HepG2 (cell line): ENCODE data around the gene OR4E2. TPM values are rescaled to one million over a fixed set of nuclear protein-coding genes. Genes with fewer than 3 reads are reported as not detected.

ENCODE experiments used
- ATAC-seq: fragments of 200-7000 bp; cut with Tn5 transposase; 3 replicates; pipeline ENCODE4 v1.9.1; 2020; ENCODE audit warnings: mild to moderate bottlenecking, moderate library complexity
- BruUV-seq: library from RNA; stranded (reverse); fragments of 400-500 nt; replicated peaks from 2 replicates; lab custom pipeline; 2021; lab: Mats Ljungman, UMichigan
- CTCF ChIA-PET: fragments of 300-600 bp; formaldehyde crosslinking; extraction: SDS; loops from one replicate; lab custom pipeline; 2021; ENCODE audit warnings: low total read pairs, inconsistent platforms, low intra/inter-chr PET ratio; lab: Yijun Ruan, JAX
- POLR2A ChIA-PET: fragments of 350-600 bp; sonication (Branson Sonifier 250); formaldehyde crosslinking; loops from one replicate; lab custom pipeline; 2020; ENCODE audit warnings: antibody characterized with exemption, inconsistent platforms; lab: Yijun Ruan, JAX
- DNase-seq: peaks from one replicate; pipeline ENCODE4 v3.0.0-alpha.2; 2015; ENCODE audit warnings: low spot score
- FAIRE-seq: peaks from 3 replicates; lab custom pipeline; 2011; peaks lifted over from hg19 to GRCh38; lab: Jason Lieb, UNC
- H2AFZ ChIP-seq: one replicate; pipeline ENCODE4 v1.6.1; 2011; ENCODE audit warnings: low read length, inconsistent platforms
- H3K27ac ChIP-seq: fragments of 300-600 bp; 3 replicates; pipeline ENCODE4 v1.8.0; 2011; ENCODE audit warnings: mixed run types, mild to moderate bottlenecking, mixed read lengths, low read length, inconsistent platforms; ENCODE audit not compliant: insufficient read depth; ENCODE audit errors: extremely low read length
- H3K27me3 ChIP-seq, 2 experiments: fragments of 200-600 bp in 1 of 2; 2 replicates in 1 of 2; 3 replicates in 1 of 2; pipeline versions ENCODE4 v1.6.0 to v1.8.0; 2011; ENCODE audit warnings: low read length in 2 of 2, mild to moderate bottlenecking in 2 of 2, moderate library complexity in 2 of 2, inconsistent platforms in 1 of 2; ENCODE audit not compliant: insufficient read depth in 2 of 2, control insufficient read depth in 1 of 2
- H3K36me3 ChIP-seq, 2 experiments: fragments of 200-600 bp in 1 of 2; replicated peaks in 1 of 2; 2 replicates in 1 of 2; 3 replicates in 1 of 2; pipeline versions ENCODE4 v1.5.1 to v1.8.0; 2011; ENCODE audit warnings: low read length in 2 of 2, inconsistent platforms in 1 of 2; ENCODE audit not compliant: insufficient read depth in 2 of 2, control insufficient read depth in 1 of 2
- H3K4me1 ChIP-seq: 2 replicates; pipeline ENCODE4 v1.5.1; 2012; ENCODE audit warnings: low read length, inconsistent platforms; ENCODE audit not compliant: insufficient read depth
- H3K4me2 ChIP-seq: 2 replicates; pipeline ENCODE4 v1.6.0; 2011; ENCODE audit warnings: low read depth, low read length, inconsistent platforms
- H3K4me3 ChIP-seq, 3 experiments: fragments of 200-600 bp in 1 of 3; sonication (generic), shearing (Covaris generic) in 1 of 3; replicated peaks in 1 of 3; 2 replicates each; pipeline ENCODE4 v1.5.1; 2011 to 2016; ENCODE audit warnings: low read length in 3 of 3, inconsistent platforms in 2 of 3, low read depth in 2 of 3, mild to moderate bottlenecking in 2 of 3, control low read depth in 1 of 3, mixed read lengths in 1 of 3; ENCODE audit not compliant: insufficient read depth in 1 of 3
- H3K79me2 ChIP-seq: one replicate; pipeline ENCODE4 v1.6.1; 2011; ENCODE audit warnings: low read length, inconsistent platforms; ENCODE audit not compliant: insufficient read depth
- H3K9ac ChIP-seq: 2 replicates; pipeline ENCODE4 v1.6.0; 2011; ENCODE audit warnings: mild to moderate bottlenecking, low read depth, low read length, inconsistent platforms; ENCODE audit not compliant: insufficient read depth
- H3K9me3 ChIP-seq: 2 replicates; pipeline ENCODE4 v1.5.1; 2012; ENCODE audit warnings: mild to moderate bottlenecking, low read length
- H4K20me1 ChIP-seq: 2 replicates; pipeline ENCODE4 v1.6.0; 2011; ENCODE audit warnings: inconsistent platforms, mild to moderate bottlenecking, low read length, moderate library complexity; ENCODE audit not compliant: insufficient read depth
- DZIP1 ChIP-seq: sonication (generic); formaldehyde crosslinking; IDR thresholded peaks from 2 replicates; pipeline ENCODE4 v1.5.0; 2020; ENCODE audit warnings: mild to moderate bottlenecking, missing genetic modification reagents
- KDM5A ChIP-seq: fragments of 200-600 bp; sonication (generic); IDR thresholded peaks from 2 replicates; pipeline ENCODE4 v1.7.0; 2018; ENCODE audit warnings: antibody characterized with exemption, mild to moderate bottlenecking, low read length, borderline replicate concordance
- MNT ChIP-seq: fragments of 450-650 bp; IDR thresholded peaks from 2 replicates; pipeline ENCODE4 v1.6.1; 2016
- NFE2L1 ChIP-seq: sonication (generic); formaldehyde crosslinking; IDR thresholded peaks from 2 replicates; pipeline ENCODE4 v1.4.0; 2020; ENCODE audit warnings: missing genetic modification reagents, mild to moderate bottlenecking, borderline replicate concordance
- NR2F2 ChIP-seq: IDR thresholded peaks from 2 replicates; pipeline ENCODE4 v1.6.1; 2012; ENCODE audit warnings: low read depth, inconsistent platforms, borderline replicate concordance
- PRPF4 ChIP-seq: fragments of 200-400 bp; formaldehyde crosslinking; IDR thresholded peaks from 2 replicates; pipeline ENCODE4 v1.6.1; 2016; ENCODE audit warnings: low read length, low read depth; ENCODE audit not compliant: poor library complexity, severe bottlenecking
- RELA ChIP-seq: sonication (generic); formaldehyde crosslinking; IDR thresholded peaks from 2 replicates; pipeline ENCODE4 v1.4.0; 2020; ENCODE audit warnings: missing genetic modification reagents
- REST ChIP-seq, 2 experiments: IDR thresholded peaks; 2 replicates each; pipeline ENCODE4 v1.6.1; 2011 to 2012; ENCODE audit warnings: low read length in 2 of 2, borderline replicate concordance in 1 of 2, low read depth in 1 of 2, mild to moderate bottlenecking in 1 of 2, moderate library complexity in 1 of 2
- SIN3B ChIP-seq: fragments of 150-350 bp; IDR thresholded peaks from 2 replicates; pipeline ENCODE4 v1.6.1; 2014; ENCODE audit warnings: low read length
- SIX1 ChIP-seq: sonication (generic); formaldehyde crosslinking; IDR thresholded peaks from 2 replicates; pipeline ENCODE4 v1.4.0; 2020; ENCODE audit warnings: missing genetic modification reagents, borderline replicate concordance
- ZFYVE20 ChIP-seq: sonication (generic); formaldehyde crosslinking; IDR thresholded peaks from 2 replicates; pipeline ENCODE4 v1.8.0; 2023; ENCODE audit warnings: low read depth, mild to moderate bottlenecking, moderate library complexity, missing genetic modification reagents, borderline replicate concordance
- ZNF512B ChIP-seq: sonication (generic); formaldehyde crosslinking; IDR thresholded peaks from 2 replicates; pipeline ENCODE4 v1.5.1; 2020; ENCODE audit warnings: missing genetic modification reagents, mild to moderate bottlenecking, borderline replicate concordance
- ZNF552 ChIP-seq: sonication (generic); formaldehyde crosslinking; IDR thresholded peaks from 2 replicates; pipeline ENCODE4 v1.9.0; 2022; ENCODE audit warnings: missing genetic modification reagents, mild to moderate bottlenecking, borderline replicate concordance
- ZNF7 ChIP-seq: IDR thresholded peaks from 2 replicates; pipeline ENCODE4 v1.6.1; 2016; ENCODE audit warnings: missing biosample characterization, missing genetic modification reagents
- WGBS: methylation state at CpG from one replicate; pipeline ENCODE4 v1.1.6; 2017; ENCODE audit warnings: low lambda C conversion rate; 5-methylcytosine and 5-hydroxymethylcytosine counted together
- in situ Hi-C: cut with HindIII; loops from 2 replicates; pipeline ENCODE4 v1.10.0; 2017; ENCODE audit warnings: low pct_unique_long_range_greater_than_20kb; ENCODE audit not compliant: extremely low pct_ligation_motif_present
- intact Hi-C: fragments of 100-400 bp; cut with micrococcal nuclease; formaldehyde crosslinking; loops from one replicate; pipeline ENCODE4 v1.10.0; 2022; ENCODE audit not compliant: unreplicated experiment
- polyA plus RNA-seq, 8 experiments: library from polyadenylated mRNA; depleted of rRNA in 3 of 8; stranded (reverse) in 7 of 8; unstranded in 1 of 8; fragments of >200 nt; fragmentation: Illumina TruSeq in 4 of 8; extraction: Trizol in 4 of 8; gene quantifications; 2 replicates each; pipeline versions ENCODE4 v1.2.1 to v1.2.3, GENCODE V29; 2011 to 2016; ENCODE audit warnings: low read depth in 4 of 8, missing spikeins in 1 of 8, mixed read lengths in 1 of 8; ENCODE audit not compliant: insufficient read depth in 1 of 8
- total RNA-seq, 5 experiments: library from RNA; depleted of rRNA; stranded (reverse); fragments of >200 nt; fragmentation: Illumina TruSeq; extraction: Trizol; gene quantifications; 2 replicates each; pipeline ENCODE4 v1.2.3, GENCODE V29; 2016; ENCODE audit warnings: low read depth in 1 of 5

OR4E2 gene
- total and polyA plus RNA-seq, 2 of the 13 experiments (the other 11 are each of a cell fraction or from before 2014, with no cell fraction given), result not detected

- Histone ChIP-seq H3K4me1 (no peaks in the 10 kb centered on the region), H3K36me3 (no peaks in the 10 kb centered on the region), H3K79me2 (no peaks in the 10 kb centered on the region), H3K27me3 (0 out of 5 replicates have a peak, but pooled peaks cover 0 to 4% of the 10 kb centered on the region in 2 experiments), H2AFZ (no peak overlapping the region), H3K4me2 (no peak overlapping the region), H3K9me3 (no peaks in the 10 kb centered on the region), H4K20me1 (no peaks in the 10 kb centered on the region), H3K4me3 (no peak overlapping the region), H3K27ac (no peak overlapping the region), H3K9ac (no peak overlapping the region)
- ChIA-PET POLR2A (no interaction called here), CTCF (no interaction called here)
- in situ Hi-C loops, result loop anchor here (25.0 kb wide), 1 partner anchor 95 kb away; no protein-coding TSS in a partner anchor
- 51% methylated on average over 8 of the region's 8 CpGs for WGBS
- BruUV-seq, result no TSS peak
- ATAC-seq (peak; percentile 24), DNase-seq (no peak), FAIRE-seq (no peak)
- intact Hi-C loops, result no loop called here
- TF ChIP-seq RELA (no peak), PRPF4 (no peak), NFE2L1 (no peak), ZNF552 (CRISPR knock-in tag) (no peak), SIX1 (no peak), SIN3B (no peak), ZFYVE20 (CRISPR knock-in tag) (no peak), REST (IDR thresholded peaks at IDR 0.05; ENCODE audit: borderline replicate concordance in 1 of 2, low read depth in 1 of 2, low read length in 2 of 2) (no peak), ZNF512B (no peak), ZNF7 (CRISPR knock-in tag) (no peak), MNT (no peak), NR2F2 (no peak), KDM5A (no peak), DZIP1 (CRISPR knock-in tag) (no peak)
Observed at GRCh38 chr14:21617614-21618013, 36.0 kb upstream of the OR4E2 start.
